ENCODE results near the gene SLC25A43. TPM values are rescaled to one million over a fixed set of nuclear protein-coding genes. Genes with fewer than 3 reads are reported as not detected.

Gene SLC25A43
- total and polyA plus RNA-seq, 2 of the 8 experiments (the other 6 are each of a cell fraction or from before 2014, with no cell fraction given): 3.1 to 5.8 TPM

GRCh38 chrX:119468551-119469312 lies 69.6 kb downstream of the SLC25A43 start (continued):
- TF ChIP-seq MAFK (IDR thresholded peaks at IDR 0.05; ENCODE audit: low read depth, low read length) (no peak), JUND (IDR thresholded peaks at IDR 0.05; ENCODE audit: low read length) (no peak), POLR2A (IDR thresholded peaks at IDR 0.05; ENCODE audit: control extremely low read depth in 1 of 2, low read depth in 2 of 2, low read length in 2 of 2) (peak in 1 of 2 experiments; percentile 51; a peak in 1 of 3 replicates), CHD2 (IDR thresholded peaks at IDR 0.05; ENCODE audit: low read length) (no peak), GTF2F1 (IDR thresholded peaks at IDR 0.05; ENCODE audit: borderline replicate concordance, low read depth, low read length) (no peak), CTBP2 (IDR thresholded peaks at IDR 0.05; ENCODE audit: borderline replicate concordance, insufficient read depth, insufficient read length, low read length) (no peak), SRF (IDR thresholded peaks at IDR 0.05; ENCODE audit: low read depth, low read length) (no peak; the same call in 1 of the 2 replicates), TEAD4 (IDR thresholded peaks at IDR 0.05; ENCODE audit: low read depth, low read length) (no peak), ZNF274 (IDR thresholded peaks at IDR 0.05; ENCODE audit: borderline replicate concordance, extremely low read depth, low read length) (no peak), RXRA (IDR thresholded peaks at IDR 0.05; ENCODE audit: insufficient read depth, low read depth, low read length) (no peak), SIN3A (conservative IDR thresholded peaks at IDR 0.05 in 1 of 2, IDR thresholded peaks at IDR 0.05 in 1 of 2; ENCODE audit: low read depth in 1 of 2, low read length in 2 of 2) (peak in 1 of 2 experiments; percentile 51; a peak in 1 of 4 replicates)
